ENCODE measurements around the gene NCKAP5.

- TF ChIP-seq CTCF (IDR thresholded peaks at IDR 0.05; ENCODE audit: low read depth, low read length) (no peak), POLR2A (IDR thresholded peaks at IDR 0.05; ENCODE audit: extremely low read depth, insufficient read length) (no peak)
- TF ChIP-seq, protein P1, sequence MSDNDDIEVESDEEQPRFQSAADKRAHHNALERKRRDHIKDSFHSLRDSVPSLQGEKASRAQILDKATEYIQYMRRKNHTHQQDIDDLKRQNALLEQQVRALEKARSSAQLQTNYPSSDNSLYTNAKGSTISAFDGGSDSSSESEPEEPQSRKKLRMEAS (IDR thresholded peaks at IDR 0.05; ENCODE audit: low read depth, low read length), result no peak
Observed at GRCh38 chr2:132772340-132772739, 795.9 kb downstream of the NCKAP5 start.

Data from NB4 (cell line).